Prostate gland (tissue), 2 donors: ENCODE measurements around the gene ZNF777.

Source experiments
- CTCF ChIP-seq, 4 experiments: fragments of 200-600 bp in 2 of 4; fragments of 450-650 bp in 2 of 4; sonication (generic) in 2 of 4; IDR thresholded peaks; 1 replicate in 3 of 4; 2 replicates in 1 of 4; pipeline ENCODE4 v1.5.1; 2016 to 2019; ENCODE audit warnings: antibody characterized with exemption in 4 of 4, mild to moderate bottlenecking in 2 of 4, moderate library complexity in 2 of 4
- POLR2A ChIP-seq: fragments of 450-650 bp; IDR thresholded peaks from one replicate; pipeline ENCODE4 v1.6.1; 2016; ENCODE audit warnings: antibody characterized with exemption, mild to moderate bottlenecking

- TF ChIP-seq CTCF (IDR thresholded peaks at IDR 0.05) = no peak
- no peak for TF ChIP-seq POLR2A
These were observed 37.9 kb upstream of the ZNF777 start for GRCh38 chr7:149498811-149499210.
